GM12801 (cell line): ENCODE results near the gene NOL4.

ENCODE experiments used
- TF ChIP-seq, protein P1 (sequence below): IDR thresholded peaks from one replicate; pipeline ENCODE4 v1.5.1; 2011; ENCODE audit warnings: control low read depth; ENCODE audit not compliant: insufficient read length; ENCODE audit errors: extremely low read depth

The NOL4 gene

DNA sequence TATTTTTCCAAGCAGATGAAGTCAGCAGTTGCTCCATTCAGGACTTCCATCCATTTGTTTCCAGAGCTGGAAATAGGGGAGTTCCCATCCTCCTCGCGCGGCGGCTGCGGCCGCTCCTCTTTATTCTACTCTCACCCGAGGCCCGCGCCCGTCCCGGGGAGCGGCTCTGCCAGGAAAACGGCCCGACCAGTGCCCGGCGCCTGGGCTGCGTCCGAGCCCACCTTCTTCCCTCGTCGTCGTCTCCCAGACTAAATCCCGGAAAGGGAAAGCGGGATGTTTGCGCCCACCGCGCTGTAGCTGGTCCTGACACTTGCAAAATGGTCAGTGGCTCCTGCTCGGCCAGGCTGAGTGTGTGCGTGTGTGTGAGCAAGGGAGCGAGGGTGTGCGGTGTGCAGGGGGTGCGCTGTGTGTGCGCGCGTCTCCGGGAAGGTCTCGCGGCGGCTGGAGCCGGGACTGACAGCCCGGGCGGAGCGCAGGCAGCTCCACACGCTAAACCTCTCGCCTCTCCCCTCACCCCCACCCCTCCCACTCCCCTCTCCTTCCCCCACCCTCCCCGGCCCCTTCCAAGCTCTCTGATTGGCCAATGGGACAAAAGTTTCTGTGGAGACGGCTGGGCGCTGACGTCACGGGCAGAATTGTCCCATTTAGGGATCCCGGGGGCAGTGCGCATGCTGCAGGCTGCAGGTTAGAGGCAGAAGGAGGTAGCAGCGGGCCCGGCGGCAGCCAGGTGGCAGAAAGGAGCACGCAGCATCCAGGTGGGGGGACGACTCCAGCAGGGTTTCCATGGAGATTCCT lies at the start of gene NOL4:
NOL4 (minus strand) TSS at position 491 of the 795 bp plus-strand sequence. CDS start 1,660 bp downstream, outside the sequence.
- TF ChIP-seq, protein P1, sequence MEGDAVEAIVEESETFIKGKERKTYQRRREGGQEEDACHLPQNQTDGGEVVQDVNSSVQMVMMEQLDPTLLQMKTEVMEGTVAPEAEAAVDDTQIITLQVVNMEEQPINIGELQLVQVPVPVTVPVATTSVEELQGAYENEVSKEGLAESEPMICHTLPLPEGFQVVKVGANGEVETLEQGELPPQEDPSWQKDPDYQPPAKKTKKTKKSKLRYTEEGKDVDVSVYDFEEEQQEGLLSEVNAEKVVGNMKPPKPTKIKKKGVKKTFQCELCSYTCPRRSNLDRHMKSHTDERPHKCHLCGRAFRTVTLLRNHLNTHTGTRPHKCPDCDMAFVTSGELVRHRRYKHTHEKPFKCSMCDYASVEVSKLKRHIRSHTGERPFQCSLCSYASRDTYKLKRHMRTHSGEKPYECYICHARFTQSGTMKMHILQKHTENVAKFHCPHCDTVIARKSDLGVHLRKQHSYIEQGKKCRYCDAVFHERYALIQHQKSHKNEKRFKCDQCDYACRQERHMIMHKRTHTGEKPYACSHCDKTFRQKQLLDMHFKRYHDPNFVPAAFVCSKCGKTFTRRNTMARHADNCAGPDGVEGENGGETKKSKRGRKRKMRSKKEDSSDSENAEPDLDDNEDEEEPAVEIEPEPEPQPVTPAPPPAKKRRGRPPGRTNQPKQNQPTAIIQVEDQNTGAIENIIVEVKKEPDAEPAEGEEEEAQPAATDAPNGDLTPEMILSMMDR, result no peak

DNA sequence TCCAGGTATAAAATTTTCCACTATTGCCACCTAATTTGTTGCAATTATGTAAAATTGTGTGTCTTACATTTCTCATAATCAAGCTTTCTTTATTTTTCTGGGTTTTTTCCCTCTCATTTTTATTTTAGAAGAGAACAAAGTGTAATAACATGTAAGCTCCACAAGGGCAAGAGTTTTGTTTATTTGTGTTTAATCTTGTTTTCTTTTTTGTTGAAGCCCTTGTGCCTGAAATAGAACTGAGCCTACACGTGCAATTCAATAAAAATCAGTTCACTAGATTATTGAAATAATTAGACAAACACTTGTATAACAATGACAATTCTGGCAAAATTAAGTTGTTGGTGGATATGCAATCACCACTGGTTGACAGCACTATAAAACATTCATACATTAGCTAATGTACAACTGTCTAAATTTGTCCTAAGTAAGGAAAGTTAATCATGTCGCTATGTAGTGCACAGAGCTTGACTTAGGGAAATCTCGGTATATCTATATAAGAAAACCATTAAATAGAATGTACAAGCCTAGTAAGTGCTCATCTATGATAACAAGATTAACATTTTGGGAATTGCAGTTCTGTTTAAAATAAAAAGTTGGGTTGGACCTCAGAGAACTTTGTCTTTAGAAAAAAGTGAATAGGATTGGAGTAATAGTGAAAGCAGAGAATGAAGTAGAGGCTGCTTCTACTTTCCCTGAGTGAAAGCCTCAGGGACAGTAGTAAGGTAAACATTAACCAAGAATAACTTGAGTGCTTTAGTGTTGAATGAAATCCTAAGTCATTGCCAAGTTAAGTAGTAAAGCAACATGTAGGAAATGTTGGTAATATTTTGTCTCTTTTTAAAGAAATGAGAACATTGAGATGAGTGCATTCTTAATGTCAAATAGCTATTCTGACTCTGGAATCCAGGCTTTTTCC lies 37.4 kb upstream of the NOL4 start:
- TF ChIP-seq, protein P1, result no peak

DNA sequence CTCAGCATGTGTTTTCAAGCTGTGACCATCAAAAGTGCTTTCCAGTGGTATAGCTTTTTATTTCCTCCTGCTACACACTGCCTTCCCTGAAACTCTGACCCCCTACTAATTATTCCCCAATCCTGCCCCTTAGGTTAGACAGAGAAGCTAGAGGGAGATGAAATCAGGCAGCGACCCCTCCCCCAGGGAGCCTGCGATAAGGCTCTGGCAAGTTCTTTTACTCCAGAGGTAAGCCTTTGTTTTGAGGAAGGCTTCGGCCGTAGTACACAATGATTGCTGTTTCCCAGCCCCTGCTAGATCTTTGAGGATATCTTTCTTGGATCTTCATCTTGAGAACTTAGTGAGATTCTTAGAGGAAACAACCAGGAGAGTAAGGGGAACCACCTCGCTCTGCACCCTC lies 33.5 kb upstream of the NOL4 start:
- TF ChIP-seq, protein P1, result no peak

DNA sequence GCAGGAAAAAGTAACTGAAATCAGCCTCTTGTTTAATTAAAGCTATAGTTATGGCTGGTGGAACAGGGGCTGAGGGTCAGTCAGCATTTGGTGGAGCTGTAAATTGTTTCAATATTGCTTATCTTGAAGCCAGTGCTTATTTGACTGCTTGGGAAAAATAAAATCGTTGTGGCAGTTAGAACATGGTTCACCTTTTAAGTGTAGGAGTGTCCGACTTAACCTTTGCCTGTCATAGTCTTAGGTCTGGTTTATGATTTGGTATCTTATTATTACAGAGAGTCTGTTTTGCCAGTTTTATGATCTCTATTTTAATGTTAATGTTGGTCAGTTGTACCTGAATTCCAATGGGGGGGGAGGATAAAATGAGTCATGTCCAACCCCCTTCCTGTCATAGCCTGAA lies 27.2 kb upstream of the NOL4 start:
- TF ChIP-seq, protein P1, result no peak

GRCh38 chr18:34248727-34249126 lies 24.0 kb upstream of the NOL4 start:
- TF ChIP-seq, protein P1, result no peak

DNA sequence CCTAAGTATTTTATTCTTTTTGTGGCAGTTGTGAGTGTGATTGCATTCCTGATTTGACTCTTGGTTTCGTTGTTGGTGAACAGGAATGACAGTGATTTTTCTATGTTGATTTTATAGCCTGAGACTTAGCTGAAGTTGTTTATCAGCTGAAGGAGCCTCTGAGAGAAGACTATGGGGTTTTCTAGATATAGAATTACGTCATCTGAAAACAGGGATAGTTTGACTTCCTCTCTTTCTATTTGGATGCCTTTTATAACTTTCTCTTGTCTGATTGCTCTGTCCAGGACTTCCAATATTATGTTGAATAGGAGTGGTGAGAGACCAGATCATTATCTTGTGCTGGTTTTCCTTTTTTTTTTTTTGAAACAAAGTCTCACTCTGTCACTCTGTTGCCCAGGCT lies 18.0 kb upstream of the NOL4 start:
- TF ChIP-seq, protein P1, result no peak

DNA sequence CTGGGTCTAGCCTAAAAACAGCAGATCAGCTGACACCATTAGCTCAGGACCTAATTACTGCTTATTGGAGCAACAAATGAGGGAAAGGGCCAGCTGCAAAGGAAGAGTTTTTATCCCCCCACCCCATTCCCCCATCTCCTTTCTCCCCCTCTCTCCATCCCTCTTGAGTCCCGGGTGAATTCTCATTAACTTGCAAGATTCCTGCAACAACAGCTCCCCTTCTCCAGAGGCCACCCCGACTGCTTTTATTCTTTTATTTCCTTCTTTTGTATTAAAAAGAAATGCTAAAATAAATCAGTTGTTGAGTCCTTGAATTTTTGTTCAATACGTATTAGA lies 473 bp upstream of the NOL4 start:
- TF ChIP-seq, protein P1, result no peak
